Muscle of leg (tissue), 11 donors: ENCODE measurements around the gene MAEA. TPM values are rescaled to one million over a fixed set of nuclear protein-coding genes. Genes with fewer than 3 reads are reported as not detected.

Source experiments
- DNase-seq: peaks from one replicate; pipeline ENCODE4 v3.0.0; 2013
- H3K27ac ChIP-seq: one replicate; pipeline ENCODE4 v1.5.1; 2013; ENCODE audit warnings: mild to moderate bottlenecking, low read length, control low read depth
- H3K27me3 ChIP-seq: one replicate; pipeline ENCODE4 v1.6.1; 2013; ENCODE audit warnings: low read length; ENCODE audit not compliant: control insufficient read depth, insufficient read depth
- H3K36me3 ChIP-seq: one replicate; pipeline ENCODE4 v1.6.1; 2013; ENCODE audit warnings: low read length; ENCODE audit not compliant: control insufficient read depth, insufficient read depth
- H3K4me1 ChIP-seq: one replicate; pipeline ENCODE4 v1.6.1; 2013; ENCODE audit warnings: low read length; ENCODE audit not compliant: control insufficient read depth, insufficient read depth
- H3K4me3 ChIP-seq: one replicate; pipeline ENCODE4 v1.5.1; 2013; ENCODE audit warnings: low read length, control low read depth
- H3K9me3 ChIP-seq: replicated peaks from 2 replicates; pipeline ENCODE4 v1.6.1; 2013; ENCODE audit warnings: low read depth, low read length; ENCODE audit not compliant: control insufficient read depth
- WGBS: methylation state at CpG from one replicate; pipeline ENCODE4 v1.1.5; 2013; ENCODE audit warnings: missing lambda C conversion rate; ENCODE audit not compliant: insufficient coverage; 5-methylcytosine and 5-hydroxymethylcytosine counted together
- polyA plus RNA-seq, 8 donors: library from polyadenylated mRNA; unstranded; fragments of 120-200 nt; gene quantifications; one replicate each; pipeline versions ENCODE4 v1.2.1 to v1.2.3, GENCODE V29; 2013; ENCODE audit warnings: inconsistent platforms in 1 of 8, low replicate concordance in 1 of 8; ENCODE audit not compliant: insufficient read length in 8 of 8, insufficient read depth in 1 of 8
- total RNA-seq: library from RNA; stranded (reverse); fragments of 120-200 nt; gene quantifications from one replicate; pipeline ENCODE4 v1.2.4, GENCODE V29; 2013

MAEA gene
- total and polyA plus RNA-seq, 9 donors: 30.5 to 49.6 (median 40.8) TPM

DNA sequence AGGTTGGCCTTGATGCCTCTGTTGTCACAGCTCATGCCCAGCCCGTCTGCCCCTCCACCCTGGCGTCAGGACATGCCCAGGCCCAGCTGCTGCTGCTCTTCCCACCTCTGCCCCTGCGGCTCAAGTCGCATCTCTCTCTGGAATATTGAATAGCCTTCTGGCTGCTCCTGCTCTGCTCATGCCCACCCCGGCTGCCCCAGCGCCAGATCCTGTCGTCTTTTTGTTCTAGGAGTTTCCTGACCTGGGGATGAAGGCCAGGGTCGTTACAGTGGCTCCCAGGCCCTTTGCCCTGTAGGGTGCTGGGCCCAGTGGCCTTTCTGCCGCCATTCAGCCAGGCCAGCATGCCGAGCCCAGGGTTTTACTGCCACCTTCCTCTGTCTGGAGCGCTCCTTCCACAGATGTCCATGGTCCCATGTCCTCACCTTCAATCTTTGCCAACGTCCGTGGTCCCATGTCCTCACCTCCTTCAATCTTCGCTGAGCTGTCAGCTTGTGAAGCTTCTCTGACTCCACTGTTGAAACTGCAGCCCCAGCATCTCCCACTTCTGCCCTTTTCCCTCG is 9.7 kb downstream of the MAEA start:
- 87% methylated on average over 14 of the region's 15 CpGs for WGBS
- H3K4me1 ChIP-seq: peaks cover 8% of the 10 kb centered on the region
- peaks cover 37% of the 10 kb centered on the region for H3K36me3 ChIP-seq
- no peaks in the 10 kb centered on the region for H3K27me3 ChIP-seq
- H3K4me3 ChIP-seq: no peak overlapping the region
- no peak overlapping the region for H3K27ac ChIP-seq
- H3K9me3 ChIP-seq: no peaks in the 10 kb centered on the region
- DNase-seq: no peak

DNA sequence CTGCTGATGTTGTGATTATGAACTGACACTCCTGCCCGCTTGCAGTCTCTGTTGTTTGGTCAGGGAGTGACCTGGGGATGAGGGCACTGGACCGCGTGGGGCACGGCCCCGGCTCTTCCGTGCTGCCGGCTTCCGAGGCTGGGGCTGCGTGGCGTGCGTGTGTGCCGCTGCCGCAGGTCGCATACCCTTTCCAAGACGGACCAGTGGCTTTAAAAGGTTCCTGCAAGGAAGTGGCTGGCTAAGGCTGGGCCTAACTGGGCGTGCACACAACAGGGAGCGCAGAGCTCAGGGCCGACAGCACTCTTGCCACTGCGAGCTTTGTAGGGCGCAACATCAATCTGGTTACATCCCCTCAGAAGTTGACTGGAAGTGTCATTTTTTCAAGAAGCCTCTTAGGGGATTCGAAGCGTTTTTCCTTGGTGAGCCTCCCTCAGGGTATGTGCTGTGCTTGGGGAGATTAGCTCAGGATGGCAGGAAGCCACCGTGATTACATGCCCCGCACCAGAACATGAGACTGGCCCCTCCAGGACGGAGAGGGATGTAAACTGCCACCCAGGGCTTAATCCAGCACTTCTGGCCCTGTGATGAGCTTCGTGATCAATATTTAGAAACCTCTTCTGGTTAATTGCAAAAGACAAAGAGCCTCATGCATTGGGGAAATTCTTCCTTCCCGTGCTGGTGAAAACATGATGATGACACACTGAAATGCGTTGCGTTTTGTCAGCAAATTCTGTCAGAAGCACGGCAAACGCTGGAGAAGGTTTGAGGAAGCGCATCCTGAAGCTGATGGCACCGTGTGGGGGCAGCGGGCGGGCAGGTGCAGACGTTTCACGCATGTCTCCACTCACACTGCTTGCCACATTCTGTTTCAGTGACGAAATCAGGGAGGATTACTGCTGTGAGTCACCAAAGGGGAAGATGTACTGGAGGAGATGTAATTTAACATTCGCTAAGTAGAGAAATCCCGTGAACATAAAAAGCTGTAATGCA is 11.1 kb downstream of the MAEA start:
- 88% methylated on average over 35 of the region's 40 CpGs for WGBS
- peaks cover 43% of the 10 kb centered on the region for H3K36me3 ChIP-seq
- H3K4me1 ChIP-seq: peaks cover 8% of the 10 kb centered on the region
- H3K27ac ChIP-seq: peak overlapping the region; percentile 35
- DNase-seq: peak; percentile 74
- no peak overlapping the region for H3K4me3 ChIP-seq
- H3K9me3 ChIP-seq: no peaks in the 10 kb centered on the region
- H3K27me3 ChIP-seq: no peaks in the 10 kb centered on the region

DNA sequence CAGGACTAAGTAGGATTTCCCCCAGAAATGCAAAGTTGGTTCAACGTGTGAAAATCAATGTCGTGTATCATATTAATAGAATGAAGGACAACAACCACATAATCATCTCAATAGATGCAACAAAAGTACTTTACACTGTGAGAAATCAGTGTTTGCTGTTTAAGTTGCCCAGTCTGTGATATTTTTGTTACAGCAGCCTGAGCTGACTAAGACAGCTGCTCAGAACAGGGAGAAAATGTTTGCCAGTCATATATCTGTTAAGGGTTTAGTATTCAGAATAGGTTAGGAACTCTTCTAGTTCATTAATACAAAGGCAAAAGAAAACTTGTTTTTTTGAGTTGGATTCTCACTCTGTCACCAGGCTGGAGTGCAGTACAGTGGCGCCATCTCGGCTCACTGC is 12.5 kb downstream of the MAEA start:
- Histone ChIP-seq H3K4me1 (peaks cover 8% of the 10 kb centered on the region), H3K4me3 (no peak overlapping the region), H3K27ac (no peak overlapping the region), H3K9me3 (no peaks in the 10 kb centered on the region), H3K27me3 (no peaks in the 10 kb centered on the region), H3K36me3 (peaks cover 42% of the 10 kb centered on the region)
- WGBS: no CpG with 5 or more reads among the region's 4 CpGs
- DNase-seq: no peak

DNA sequence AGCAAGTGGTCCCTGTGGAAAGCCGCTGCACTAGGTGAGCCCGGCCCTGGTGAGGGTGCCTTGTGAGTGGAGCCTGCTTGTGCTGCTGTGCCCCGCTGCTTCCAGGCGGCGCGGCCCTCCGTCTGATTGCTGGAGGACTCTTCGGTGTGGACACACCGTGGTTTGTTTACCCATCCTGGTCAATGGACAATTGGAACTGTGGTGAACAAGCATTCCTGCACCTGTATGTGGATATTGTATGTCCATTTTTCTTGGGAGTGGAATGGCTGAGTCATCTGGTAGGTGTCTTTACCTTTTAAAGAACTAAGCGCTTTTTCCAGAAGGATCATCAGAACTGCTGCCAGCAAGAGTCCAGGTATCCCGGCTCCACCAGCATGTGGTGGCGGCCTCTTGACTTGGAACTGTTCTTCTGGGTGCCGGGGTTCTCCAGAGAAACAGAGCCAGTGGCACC is 15.6 kb downstream of the MAEA start:
- WGBS: 87% methylated on average over 9 of the region's 13 CpGs
- Histone ChIP-seq H3K9me3 (no peaks in the 10 kb centered on the region), H3K27ac (no peak overlapping the region), H3K36me3 (peaks cover 29% of the 10 kb centered on the region), H3K4me1 (peaks cover 23% of the 10 kb centered on the region), H3K27me3 (no peaks in the 10 kb centered on the region), H3K4me3 (no peak overlapping the region)
- DNase-seq: no peak

DNA sequence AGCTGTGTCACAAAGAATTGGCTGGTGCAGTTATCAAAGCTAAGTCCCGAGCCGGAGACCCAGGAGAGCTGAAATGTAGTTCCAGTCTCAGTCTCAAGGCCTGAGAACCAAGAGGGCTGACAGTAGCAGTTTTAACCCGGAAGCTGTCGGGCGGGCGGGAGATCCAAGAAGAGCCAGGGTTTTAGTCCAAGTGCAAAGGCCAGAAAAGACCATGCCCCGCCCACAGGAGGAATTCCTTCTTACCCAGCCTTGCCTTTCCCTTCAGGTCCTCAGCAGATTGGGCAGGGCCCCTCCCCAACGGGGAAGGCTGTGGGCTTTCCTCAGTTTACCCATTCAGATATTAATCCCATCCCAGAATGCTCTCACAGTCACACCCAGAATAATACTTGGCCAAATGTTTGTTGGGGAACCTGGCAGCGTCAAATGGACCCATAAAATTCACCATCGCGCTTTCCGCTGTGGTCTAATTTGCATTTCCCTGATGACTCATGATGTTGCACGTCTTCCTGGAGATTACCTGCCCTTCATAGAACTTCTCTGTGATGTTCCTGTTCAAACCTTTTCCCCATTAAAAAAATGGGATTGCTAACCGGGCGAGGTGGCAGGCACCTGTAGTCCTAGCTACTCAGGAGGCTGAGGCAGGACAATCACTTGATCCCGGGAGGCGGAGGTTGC is 16.2 kb downstream of the MAEA start:
- 86% methylated on average over 14 of the region's 17 CpGs for WGBS
- Histone ChIP-seq H3K9me3 (no peaks in the 10 kb centered on the region), H3K4me3 (no peak overlapping the region), H3K4me1 (peaks cover 23% of the 10 kb centered on the region), H3K27ac (no peak overlapping the region), H3K27me3 (no peaks in the 10 kb centered on the region), H3K36me3 (peaks cover 23% of the 10 kb centered on the region)
- no peak for DNase-seq

DNA sequence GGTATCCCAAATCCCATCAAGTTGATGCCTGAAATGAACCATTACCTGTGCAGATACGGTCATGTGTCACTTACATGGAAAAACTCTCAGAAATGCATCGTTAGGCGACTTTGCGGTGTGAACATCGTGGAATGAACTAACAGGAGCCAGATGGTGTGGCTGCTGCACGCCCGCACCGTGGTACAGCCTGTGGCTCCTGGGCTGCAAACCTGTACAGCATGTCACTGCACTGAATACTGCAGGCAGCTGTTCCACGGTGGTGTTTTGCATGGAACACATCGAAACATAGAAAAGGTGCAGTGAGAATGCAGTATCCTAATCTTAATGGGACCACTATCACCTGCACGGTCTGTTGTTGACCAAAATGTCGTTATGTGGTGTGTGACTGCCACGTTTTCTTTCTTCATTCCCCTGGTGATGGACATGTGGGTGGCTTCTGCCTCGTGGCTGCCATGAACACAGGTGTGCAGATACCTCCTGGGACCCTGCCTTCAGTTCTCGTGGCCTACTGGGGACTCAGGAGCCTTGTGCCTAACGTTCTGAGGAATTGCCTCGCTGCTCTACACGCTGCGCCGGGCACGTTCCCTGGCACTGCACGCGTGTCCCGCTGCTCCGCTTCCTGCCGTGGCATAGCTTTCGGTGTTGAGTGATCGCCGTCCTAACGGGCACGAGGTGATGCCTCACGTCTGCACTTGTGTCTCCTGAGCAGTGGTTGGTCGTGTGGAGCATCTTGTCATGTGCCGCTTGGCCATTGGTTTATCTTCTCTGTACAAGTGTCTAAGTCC is 18.5 kb downstream of the MAEA start:
- WGBS: 93% methylated on average over 24 of the region's 34 CpGs

DNA sequence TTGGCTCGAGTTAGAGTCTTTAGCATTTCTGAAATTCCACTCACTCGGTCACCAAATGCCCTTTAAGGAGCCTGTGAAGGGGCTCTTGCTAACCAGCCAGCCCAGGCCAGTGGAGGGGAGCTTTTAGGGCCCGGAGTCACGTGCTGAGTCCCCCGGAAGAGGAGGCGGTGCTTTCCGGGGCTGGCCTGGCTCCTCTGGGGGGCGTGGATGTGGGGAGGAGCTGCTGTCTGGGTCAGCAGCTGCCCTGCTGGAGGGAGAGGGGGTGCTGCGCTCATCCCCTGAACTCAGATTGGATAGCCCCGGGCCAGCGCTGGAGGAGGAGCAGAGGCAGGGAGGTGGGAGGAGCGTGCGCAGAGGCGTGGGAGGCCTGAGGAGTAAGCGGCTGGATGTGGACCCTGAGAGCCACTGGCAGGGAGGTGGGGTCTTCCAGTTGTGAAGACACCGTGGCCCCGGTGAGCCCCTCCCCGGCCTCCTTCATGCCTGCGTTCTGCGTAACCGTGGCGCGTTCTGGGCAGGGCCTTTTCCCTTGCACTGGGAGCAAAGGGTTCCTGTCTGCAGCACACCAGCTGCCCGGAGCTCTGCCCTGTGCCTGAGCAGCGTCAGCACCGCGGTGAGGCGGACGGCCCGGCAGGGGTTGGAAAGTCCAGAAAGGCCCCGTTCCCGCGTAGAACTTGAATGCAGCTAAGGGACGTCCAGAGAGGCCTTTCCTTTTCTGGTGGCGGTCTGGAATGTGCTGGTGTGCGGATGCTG is 19.7 kb downstream of the MAEA start:
- Histone ChIP-seq H3K36me3 (peaks cover 44% of the 10 kb centered on the region), H3K27ac (peak overlapping the region; percentile 82), H3K4me1 (peaks cover 22% of the 10 kb centered on the region), H3K9me3 (no peaks in the 10 kb centered on the region), H3K4me3 (peak overlapping the region; percentile 51), H3K27me3 (no peaks in the 10 kb centered on the region)
- DNase-seq: peak; percentile 98
- 4% methylated on average over 33 of the region's 36 CpGs for WGBS

More for the DNA sequence above, 18.5 kb downstream of the MAEA start:
- no peak overlapping the region for H3K4me3 ChIP-seq
- peaks cover 22% of the 10 kb centered on the region for H3K4me1 ChIP-seq
- no peak overlapping the region for H3K27ac ChIP-seq
- H3K9me3 ChIP-seq: no peaks in the 10 kb centered on the region
- H3K27me3 ChIP-seq: no peaks in the 10 kb centered on the region
- no peak for DNase-seq
- peaks cover 34% of the 10 kb centered on the region for H3K36me3 ChIP-seq

DNA sequence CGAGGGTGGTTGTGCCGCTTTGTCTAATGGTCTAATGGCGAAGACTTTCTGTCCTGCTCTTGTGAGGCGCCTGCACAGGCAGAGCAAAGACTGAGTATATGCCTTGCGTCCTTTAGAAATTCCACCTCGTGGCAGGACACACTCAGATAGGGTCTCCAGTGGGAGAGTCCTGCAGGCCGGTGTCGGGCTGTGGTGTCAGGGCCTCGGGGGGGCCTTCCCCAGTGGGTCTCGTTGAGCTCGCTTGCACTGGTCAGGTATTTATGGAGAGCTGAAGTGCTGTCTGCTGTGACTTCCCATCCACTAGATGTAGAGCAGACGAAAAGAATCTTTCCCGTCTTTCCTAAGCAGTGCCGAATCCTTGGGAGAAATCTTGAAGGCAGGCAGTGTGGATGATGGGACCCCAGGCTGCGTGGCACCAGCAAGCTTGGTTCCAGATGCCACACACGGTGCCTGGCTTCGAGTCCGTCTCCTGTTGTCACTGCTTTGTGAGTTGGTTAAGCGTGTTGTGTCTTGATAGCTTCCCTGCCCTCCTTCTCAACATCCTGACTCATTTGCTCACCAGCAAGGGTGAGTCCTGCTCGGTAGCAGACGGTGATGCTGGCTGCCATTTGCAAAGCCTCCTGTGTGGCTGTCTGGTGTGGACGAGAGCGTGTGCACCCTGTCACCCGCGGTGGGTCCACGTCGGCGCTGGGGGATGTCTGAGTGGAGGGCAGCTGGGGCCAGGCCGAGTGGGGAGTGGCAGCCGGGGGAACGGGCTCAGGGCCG is 20.5 kb downstream of the MAEA start:
- no peaks in the 10 kb centered on the region for H3K27me3 ChIP-seq
- WGBS: 63% methylated on average over 24 of the region's 32 CpGs
- H3K36me3 ChIP-seq: peaks cover 51% of the 10 kb centered on the region
- H3K27ac ChIP-seq: peak overlapping the region; percentile 82
- H3K4me3 ChIP-seq: peak overlapping the region; percentile 51
- peaks cover 22% of the 10 kb centered on the region for H3K4me1 ChIP-seq
- H3K9me3 ChIP-seq: no peaks in the 10 kb centered on the region
- DNase-seq: no peak
